Spinal cord (tissue), 10 donors: ENCODE measurements around the gene IPO8. TPM values are rescaled to one million over a fixed set of nuclear protein-coding genes. Genes with fewer than 3 reads are reported as not detected.
"Not testable (repeated sequence)": the region's sequence is repeated elsewhere in the genome, so short reads cannot be mapped to it uniquely, and the experiment has no call there.

ENCODE experiments used
- DNase-seq, 6 donors: peaks; one replicate each; pipeline versions ENCODE4 v3.0.0 to v3.0.0-alpha.2; 2013 to 2015; ENCODE audit warnings: low spot score in 6 of 6, low read depth in 4 of 6
- H3K27ac ChIP-seq: one replicate; pipeline ENCODE4 v1.5.1; 2013; ENCODE audit warnings: low read depth, low read length, control low read depth
- H3K27me3 ChIP-seq: one replicate; pipeline ENCODE4 v1.6.1; 2013; ENCODE audit warnings: low read length; ENCODE audit not compliant: control insufficient read depth, insufficient read depth
- H3K36me3 ChIP-seq: one replicate; pipeline ENCODE4 v1.6.1; 2013; ENCODE audit warnings: low read length; ENCODE audit not compliant: control insufficient read depth, insufficient read depth
- H3K4me1 ChIP-seq: one replicate; pipeline ENCODE4 v1.6.1; 2013; ENCODE audit warnings: low read length; ENCODE audit not compliant: control insufficient read depth, insufficient read depth
- H3K4me3 ChIP-seq: one replicate; pipeline ENCODE4 v1.5.1; 2013; ENCODE audit warnings: low read depth, low read length, control low read depth
- H3K9me3 ChIP-seq: one replicate; pipeline ENCODE4 v1.6.1; 2013; ENCODE audit warnings: low read length; ENCODE audit not compliant: control insufficient read depth, insufficient read depth
- WGBS: methylation state at CpG from one replicate; pipeline ENCODE4 v1.1.5; 2013; ENCODE audit warnings: missing lambda C conversion rate; ENCODE audit not compliant: insufficient coverage; 5-methylcytosine and 5-hydroxymethylcytosine counted together
- polyA plus RNA-seq, 2 donors: library from polyadenylated mRNA; unstranded; fragments of 120-200 nt; gene quantifications; one replicate each; pipeline ENCODE4 v1.2.1, GENCODE V29; 2013; ENCODE audit not compliant: insufficient read length in 2 of 2
- total RNA-seq, 2 donors: library from RNA; depleted of rRNA in 1 of 2; stranded (reverse); fragments of 120-200 nt in 1 of 2; fragments of >200 nt in 1 of 2; gene quantifications; one replicate each; pipeline versions ENCODE4 v1.2.3 to v1.2.4, GENCODE V29; 2013 to 2014
- donor health status: healthy.

IPO8 gene
- total and polyA plus RNA-seq, 4 donors: 32.4 to 61.5 (median 36.4) TPM

DNA sequence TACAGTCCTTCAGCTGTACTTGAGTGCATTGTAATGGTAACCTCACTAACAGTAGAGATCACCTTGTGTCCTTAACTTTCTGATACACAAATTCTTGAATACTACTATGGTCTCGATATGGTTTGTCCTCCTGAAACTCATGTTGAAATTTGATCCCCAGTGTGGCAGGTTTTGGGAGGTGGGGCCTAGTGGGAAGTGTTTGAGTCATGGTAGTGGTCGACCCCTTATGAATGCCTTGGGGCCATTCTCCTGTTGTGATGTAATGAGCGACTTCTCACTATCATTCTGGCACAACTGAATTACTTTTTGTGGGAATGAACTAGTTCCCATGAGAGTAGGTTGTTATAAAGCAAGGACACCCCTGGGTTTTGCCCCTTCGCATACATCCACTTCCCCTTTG is 52.3 kb downstream of the IPO8 start:
- 80% methylated on average over 3 of the region's 4 CpGs for WGBS
- Histone ChIP-seq H3K9me3 (no peaks in the 10 kb centered on the region), H3K27ac (no peak overlapping the region), H3K27me3 (no peaks in the 10 kb centered on the region), H3K4me3 (no peak overlapping the region), H3K36me3 (peaks cover 4% of the 10 kb centered on the region), H3K4me1 (no peaks in the 10 kb centered on the region)
- no peak for DNase-seq

DNA sequence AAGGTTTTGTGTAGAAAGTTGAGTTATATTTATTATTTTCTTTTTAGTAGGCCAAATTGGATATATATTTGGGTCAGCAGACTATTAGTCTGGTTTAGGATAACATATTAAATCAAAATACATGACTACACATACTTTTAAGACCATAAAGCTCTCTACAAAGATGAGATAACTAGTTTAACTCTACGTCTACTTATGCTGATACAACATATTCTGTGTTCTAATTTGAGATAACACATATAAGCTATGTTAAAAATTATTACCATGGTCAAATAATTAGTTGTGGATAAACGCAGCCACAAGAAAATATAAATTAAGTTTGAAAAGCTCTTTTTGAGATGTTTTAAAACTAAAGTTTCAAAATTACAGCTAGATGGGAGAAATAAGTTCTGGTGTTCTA is 55.3 kb downstream of the IPO8 start:
- H3K4me1 ChIP-seq: no peaks in the 10 kb centered on the region
- H3K36me3 ChIP-seq: peaks cover 4% of the 10 kb centered on the region
- no peaks in the 10 kb centered on the region for H3K27me3 ChIP-seq
- no peaks in the 10 kb centered on the region for H3K9me3 ChIP-seq
- WGBS: no CpG with 5 or more reads among the region's 2 CpGs
- no peak for DNase-seq
- no peak overlapping the region for H3K4me3 ChIP-seq
- no peak overlapping the region for H3K27ac ChIP-seq

DNA sequence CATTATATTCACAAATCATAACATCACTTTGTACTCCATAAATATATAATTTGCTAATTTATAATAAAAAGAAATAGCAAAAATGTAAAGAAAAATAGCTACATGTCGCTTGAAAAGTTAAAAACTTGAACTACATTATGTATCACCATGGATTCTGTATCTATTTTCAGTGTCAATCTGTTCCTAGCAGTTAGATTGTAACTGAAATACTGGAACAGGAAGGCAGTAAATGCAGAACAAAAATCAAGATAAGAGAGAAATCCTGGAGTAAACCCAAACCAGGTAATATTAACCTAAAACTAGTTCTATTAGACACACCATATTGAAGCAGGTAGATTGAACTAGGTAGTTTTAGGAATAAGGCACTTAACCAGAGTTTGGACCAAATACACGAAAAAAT is 60.3 kb downstream of the IPO8 start:
- WGBS: no CpG with 5 or more reads among the region's 2 CpGs
- Histone ChIP-seq H3K4me3 (no peak overlapping the region), H3K4me1 (no peaks in the 10 kb centered on the region), H3K27me3 (no peaks in the 10 kb centered on the region), H3K9me3 (no peaks in the 10 kb centered on the region), H3K36me3 (peaks cover 8% of the 10 kb centered on the region), H3K27ac (no peak overlapping the region)
- no peak for DNase-seq

DNA sequence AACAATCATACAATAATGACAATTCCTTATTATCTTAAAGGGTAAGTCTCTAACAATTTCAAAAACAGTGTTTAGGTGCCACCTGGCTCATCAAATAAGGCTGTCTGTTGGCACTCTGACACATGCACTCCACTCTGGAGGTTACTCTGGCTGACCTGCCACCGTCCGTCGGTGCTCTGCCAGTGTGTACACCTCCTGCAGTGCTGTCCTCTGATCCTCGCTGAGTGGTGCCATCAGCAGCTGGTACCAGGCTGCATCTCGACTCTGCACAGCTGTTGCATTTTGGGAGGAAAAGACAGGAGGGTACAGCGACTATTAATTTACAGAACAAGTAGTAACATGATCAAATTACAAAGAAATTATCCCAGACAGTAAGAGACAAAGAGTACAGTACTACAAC is 63.9 kb downstream of the IPO8 start:
- Histone ChIP-seq H3K9me3 (no peaks in the 10 kb centered on the region), H3K4me1 (no peaks in the 10 kb centered on the region), H3K27me3 (no peaks in the 10 kb centered on the region), H3K36me3 (peaks cover 3% of the 10 kb centered on the region), H3K27ac (no peak overlapping the region), H3K4me3 (no peak overlapping the region)
- 76% methylated on average over 4 of the region's 6 CpGs for WGBS
- DNase-seq: no peak

DNA sequence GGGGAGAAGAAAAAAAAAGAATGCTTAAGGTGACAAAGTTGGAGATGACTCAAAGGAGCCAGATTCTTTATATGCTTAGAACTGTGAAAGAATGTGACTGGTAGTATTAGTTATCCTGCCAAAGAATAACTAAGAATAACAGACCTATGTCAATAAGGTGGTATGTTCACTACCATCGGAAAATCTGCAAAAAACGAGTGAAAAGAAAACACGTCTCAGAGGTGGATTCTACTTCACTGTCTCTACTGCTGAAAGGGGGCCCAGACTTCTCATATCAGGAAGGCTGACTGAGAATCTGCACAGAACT is 64.7 kb downstream of the IPO8 start:
- Histone ChIP-seq H3K9me3 (no peaks in the 10 kb centered on the region), H3K36me3 (peaks cover 3% of the 10 kb centered on the region), H3K27ac (no peak overlapping the region), H3K4me1 (no peaks in the 10 kb centered on the region), H3K27me3 (no peaks in the 10 kb centered on the region), H3K4me3 (no peak overlapping the region)
- DNase-seq: no peak
- 92% methylated on average over 2 of the region's 3 CpGs for WGBS

DNA sequence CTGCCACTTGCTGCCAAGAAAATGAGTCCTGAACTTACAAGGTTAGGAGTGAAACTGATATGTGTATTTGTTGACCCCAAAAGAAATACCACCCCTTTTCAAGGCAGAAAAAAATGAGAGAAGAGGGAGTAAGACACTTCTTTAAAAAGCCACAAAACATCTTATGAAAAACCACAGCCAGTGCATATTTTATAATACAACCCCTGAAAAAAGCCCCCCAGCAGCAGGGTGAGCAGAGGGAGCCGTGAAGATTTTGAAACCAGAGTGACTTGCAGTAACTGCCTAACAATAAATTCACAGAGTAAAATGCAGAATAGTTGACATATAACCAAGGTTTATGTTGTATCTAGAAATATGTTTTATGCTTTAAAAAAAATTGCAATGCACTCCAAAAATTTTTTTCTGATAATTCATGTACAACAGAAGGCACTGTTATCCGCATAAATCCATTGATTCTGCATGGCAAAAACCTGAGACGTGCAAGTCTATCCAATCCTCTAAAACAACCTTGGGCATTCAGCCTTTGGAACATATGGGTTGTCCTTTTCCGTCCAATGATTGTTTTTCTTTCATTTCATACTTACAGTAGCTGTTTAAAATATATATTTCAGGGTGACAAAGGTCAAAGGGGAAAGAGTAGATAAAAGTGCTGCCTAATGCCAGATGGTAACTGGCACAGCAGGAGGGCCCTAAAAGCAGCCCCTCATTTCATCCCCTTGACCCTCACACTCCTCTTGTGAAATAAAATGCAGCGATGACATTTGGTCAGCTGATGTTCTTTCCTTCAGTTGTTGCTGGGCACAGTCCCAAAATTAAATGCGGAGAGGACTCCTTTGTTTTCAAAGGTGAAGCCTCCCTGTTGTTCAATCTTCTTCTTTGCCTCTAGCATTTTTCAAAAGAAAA is 65.3 kb downstream of the IPO8 start:
- Histone ChIP-seq H3K27ac (no peak overlapping the region), H3K36me3 (peaks cover 3% of the 10 kb centered on the region), H3K27me3 (no peaks in the 10 kb centered on the region), H3K4me1 (no peaks in the 10 kb centered on the region), H3K9me3 (no peaks in the 10 kb centered on the region), H3K4me3 (no peak overlapping the region)
- WGBS: no CpG with 5 or more reads among the region's 6 CpGs
- DNase-seq: no peak

DNA sequence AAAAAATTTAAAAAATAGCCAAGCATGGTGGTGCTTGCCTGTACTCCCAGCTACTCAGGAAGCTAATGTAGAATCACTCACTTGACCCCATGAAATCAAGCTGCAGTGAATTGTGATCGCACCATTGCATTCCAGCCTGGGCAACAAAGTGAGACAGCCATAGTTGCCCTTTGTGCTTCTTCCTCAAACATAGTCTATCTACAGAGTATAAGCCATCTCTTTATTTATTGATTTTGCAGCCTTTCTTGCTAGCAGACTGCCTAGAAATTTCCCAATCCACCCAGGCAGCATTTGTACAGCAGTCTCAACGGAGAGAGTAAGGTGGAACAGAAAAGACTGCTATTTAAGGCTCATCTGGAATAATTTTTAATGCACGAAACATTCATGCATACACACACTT is 68.8 kb downstream of the IPO8 start:
- Histone ChIP-seq H3K4me3 (no peak overlapping the region), H3K27me3 (no peaks in the 10 kb centered on the region), H3K4me1 (no peaks in the 10 kb centered on the region), H3K27ac (no peak overlapping the region), H3K36me3 (peaks cover 3% of the 10 kb centered on the region), H3K9me3 (no peaks in the 10 kb centered on the region)
- DNase-seq: no peak
- 100% methylated on average over 2 of the region's 3 CpGs for WGBS

DNA sequence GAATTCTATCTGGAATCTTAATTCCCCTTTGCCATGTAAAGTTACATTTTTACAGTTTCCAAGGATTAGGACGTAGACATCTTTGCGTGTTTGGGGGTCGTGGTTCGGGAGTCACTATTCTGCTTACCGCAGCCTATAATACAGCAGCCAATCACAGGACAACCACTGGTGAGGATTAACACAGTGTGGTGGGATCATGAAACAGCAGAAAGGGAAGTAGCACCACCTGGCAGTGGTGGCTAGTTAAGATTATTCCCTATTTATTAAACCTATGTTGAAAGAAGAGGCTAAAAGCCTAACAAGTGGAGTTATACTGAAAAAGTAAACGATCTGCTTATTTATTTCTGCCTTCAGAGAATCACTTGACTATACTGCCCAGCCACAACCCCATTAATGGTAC is 71.7 kb downstream of the IPO8 start:
- Histone ChIP-seq H3K27ac (no peak overlapping the region), H3K36me3 (no peaks in the 10 kb centered on the region), H3K4me1 (no peaks in the 10 kb centered on the region), H3K9me3 (no peaks in the 10 kb centered on the region), H3K4me3 (no peak overlapping the region), H3K27me3 (no peaks in the 10 kb centered on the region)
- DNase-seq: no peak
- no CpG with 5 or more reads among the region's 6 CpGs for WGBS

DNA sequence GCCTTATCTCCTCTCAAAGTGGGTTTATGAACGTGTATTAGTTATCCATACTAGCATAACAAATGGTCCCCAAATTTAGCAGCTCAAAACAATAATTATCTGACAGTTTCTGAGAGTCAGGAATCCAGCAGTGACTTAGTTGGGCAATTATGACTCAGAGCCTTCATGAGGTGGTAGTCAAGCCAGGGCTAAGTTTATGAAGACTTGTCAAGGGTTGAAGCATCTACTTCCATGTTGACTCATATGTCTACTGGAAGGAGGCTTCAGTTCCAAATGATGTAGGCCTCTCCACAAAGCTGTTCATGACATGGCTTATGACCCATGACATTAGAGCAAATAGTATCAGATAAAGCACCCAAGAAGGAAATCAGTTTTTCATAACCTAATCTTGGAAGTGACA is 73.2 kb downstream of the IPO8 start:
- H3K9me3 ChIP-seq: no peaks in the 10 kb centered on the region
- WGBS: no CpG with 5 or more reads among the region's 1 CpG
- no peaks in the 10 kb centered on the region for H3K4me1 ChIP-seq
- H3K27me3 ChIP-seq: no peaks in the 10 kb centered on the region
- H3K4me3 ChIP-seq: no peak overlapping the region
- no peaks in the 10 kb centered on the region for H3K36me3 ChIP-seq
- H3K27ac ChIP-seq: no peak overlapping the region
- no peak for DNase-seq

DNA sequence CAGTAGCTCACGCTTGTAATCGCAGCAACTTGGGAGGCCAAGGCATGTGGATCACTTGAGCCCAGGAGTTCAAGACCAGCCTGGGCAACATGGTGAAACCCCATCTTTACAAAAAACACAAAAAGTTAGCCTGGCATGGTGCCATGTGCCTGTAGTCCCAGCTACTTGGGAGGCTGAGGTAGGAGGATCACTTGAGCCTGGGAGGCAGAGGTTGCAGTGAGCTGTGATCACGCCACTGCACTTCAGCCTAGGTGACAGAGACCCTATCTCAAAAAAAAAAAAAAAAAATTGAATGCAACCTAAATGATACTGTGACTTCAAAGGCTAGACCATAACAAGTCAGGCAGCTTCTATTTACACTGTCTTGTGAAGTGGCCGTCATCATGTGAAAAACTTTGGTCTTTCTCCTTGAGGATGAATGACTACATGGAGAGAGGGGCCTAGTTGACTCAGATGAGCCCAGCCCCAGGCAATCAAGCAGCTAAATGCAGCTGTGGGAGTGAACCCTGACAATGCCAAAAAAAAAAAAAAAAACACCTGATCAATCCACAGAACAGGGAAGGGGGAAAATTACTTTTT is 73.9 kb downstream of the IPO8 start:
- WGBS: 100% methylated on average over 2 of the region's 4 CpGs
- not testable (repeated sequence) for H3K27me3 ChIP-seq, H3K4me1 ChIP-seq, H3K27ac ChIP-seq, DNase-seq, H3K4me3 ChIP-seq, H3K9me3 ChIP-seq, H3K36me3 ChIP-seq
